WTC11 (cell line): ENCODE results near the gene IQGAP2. TPM values are rescaled to one million over a fixed set of nuclear protein-coding genes. Genes with fewer than 3 reads are reported as not detected.

Experiments
- ATAC-seq: fragments of 200-7000 bp; cut with Tn5 transposase; 2 replicates; pipeline ENCODE4 v1.10.0; 2021; ENCODE audit warnings: mild to moderate bottlenecking, moderate library complexity
- CTCF ChIA-PET: fragments of 300-600 bp; sonication (Branson Sonifier 250); formaldehyde crosslinking; loops from one replicate; lab custom pipeline; 2021; ENCODE audit warnings: antibody characterized with exemption; lab: Charles Lee
- POLR2A ChIA-PET: fragments of 350-600 bp; sonication (Branson Sonifier 250); formaldehyde crosslinking; loops from one replicate; lab custom pipeline; 2021; ENCODE audit warnings: antibody characterized with exemption; lab: Charles Lee
- DNase-seq: peaks from one replicate; pipeline ENCODE4 v3.0.0; 2021; ENCODE audit warnings: low spot score
- H3K27ac Mint-ChIP-seq: 2 replicates; pipeline ENCODE4 v1.8.0; 2021; ENCODE audit warnings: mixed read lengths
- H3K27me3 Mint-ChIP-seq: 2 replicates; pipeline ENCODE4 v1.8.0; 2021; ENCODE audit warnings: low read depth, mild to moderate bottlenecking, moderate library complexity, mixed read lengths
- H3K36me3 Mint-ChIP-seq: 2 replicates; pipeline ENCODE4 v1.8.0; 2021; ENCODE audit warnings: mixed read lengths
- H3K4me1 Mint-ChIP-seq: 2 replicates; pipeline ENCODE4 v1.8.0; 2022; ENCODE audit warnings: mixed read lengths
- H3K4me3 Mint-ChIP-seq: 2 replicates; pipeline ENCODE4 v1.8.0; 2021; ENCODE audit warnings: mild to moderate bottlenecking, moderate library complexity, mixed read lengths
- H3K9me3 Mint-ChIP-seq: 2 replicates; pipeline ENCODE4 v1.8.0; 2021; ENCODE audit warnings: mixed read lengths
- CREM ChIP-seq: sonication (generic); formaldehyde crosslinking; IDR thresholded peaks from 2 replicates; pipeline ENCODE4 v1.8.1; 2022; ENCODE audit warnings: mild to moderate bottlenecking, missing genetic modification reagents, moderate library complexity
- CTCF ChIP-seq: fragments of 200-600 bp; IDR thresholded peaks from 2 replicates; pipeline ENCODE4 v1.8.0; 2022; ENCODE audit warnings: antibody characterized with exemption
- ELF4 ChIP-seq: sonication (generic); formaldehyde crosslinking; IDR thresholded peaks from 2 replicates; pipeline ENCODE4 v1.8.1; 2022; ENCODE audit warnings: low read depth, mild to moderate bottlenecking, moderate library complexity, missing genetic modification reagents
- ETV6 ChIP-seq: sonication (generic); formaldehyde crosslinking; IDR thresholded peaks from 2 replicates; pipeline ENCODE4 v1.8.1; 2022; ENCODE audit warnings: mild to moderate bottlenecking, missing genetic modification reagents
- FOXP1 ChIP-seq: sonication (generic); formaldehyde crosslinking; IDR thresholded peaks from 2 replicates; pipeline ENCODE4 v1.8.0; 2022; ENCODE audit warnings: missing genetic modification reagents, mild to moderate bottlenecking, moderate library complexity, borderline replicate concordance
- GABPB1 ChIP-seq: sonication (generic); formaldehyde crosslinking; IDR thresholded peaks from 2 replicates; pipeline ENCODE4 v1.8.1; 2023; ENCODE audit warnings: mild to moderate bottlenecking, missing genetic modification reagents
- GTF2I ChIP-seq: fragments of 250-450 bp; sonication (Bioruptor Pico); conservative IDR thresholded peaks from 2 replicates; pipeline ENCODE4 v1.4.0; 2021; ENCODE audit warnings: mild to moderate bottlenecking
- HMGXB4 ChIP-seq: sonication (generic); formaldehyde crosslinking; IDR thresholded peaks from 2 replicates; pipeline ENCODE4 v1.8.1; 2023; ENCODE audit warnings: mild to moderate bottlenecking, moderate library complexity, missing genetic modification reagents
- IRF2 ChIP-seq: sonication (generic); formaldehyde crosslinking; IDR thresholded peaks from 2 replicates; pipeline ENCODE4 v1.8.0; 2022; ENCODE audit warnings: low read depth, missing genetic modification reagents, borderline replicate concordance
- JAZF1 ChIP-seq: fragments of 250-450 bp; sonication (Bioruptor Pico); IDR thresholded peaks from 2 replicates; pipeline ENCODE4 v1.9.0; 2021; ENCODE audit warnings: moderate library complexity, mild to moderate bottlenecking, inconsistent platforms
- KAT7 ChIP-seq: sonication (generic); formaldehyde crosslinking; IDR thresholded peaks from 2 replicates; pipeline ENCODE4 v1.8.1; 2023; ENCODE audit warnings: missing genetic modification reagents, mild to moderate bottlenecking, borderline replicate concordance
- MXD4 ChIP-seq: fragments of 250-450 bp; sonication (Bioruptor Pico); IDR thresholded peaks from 2 replicates; pipeline ENCODE4 v1.8.0; 2021; ENCODE audit warnings: mild to moderate bottlenecking, moderate library complexity, borderline replicate concordance
- PRRX2 ChIP-seq: fragments of 250-450 bp; sonication (Bioruptor Pico); IDR thresholded peaks from 2 replicates; pipeline ENCODE4 v1.8.0; 2021; ENCODE audit warnings: mild to moderate bottlenecking
- RELA ChIP-seq: sonication (generic); formaldehyde crosslinking; IDR thresholded peaks from 2 replicates; pipeline ENCODE4 v1.8.1; 2022; ENCODE audit warnings: missing genetic modification reagents, mild to moderate bottlenecking, borderline replicate concordance
- SMAD3 ChIP-seq: sonication (generic); formaldehyde crosslinking; IDR thresholded peaks from 2 replicates; pipeline ENCODE4 v1.8.0; 2022; ENCODE audit warnings: missing genetic modification reagents, mild to moderate bottlenecking, borderline replicate concordance
- SMAD4 ChIP-seq: sonication (generic); formaldehyde crosslinking; IDR thresholded peaks from 2 replicates; pipeline ENCODE4 v1.8.0; 2022; ENCODE audit warnings: mild to moderate bottlenecking, missing genetic modification reagents
- TCF7 ChIP-seq: sonication (generic); formaldehyde crosslinking; IDR thresholded peaks from 2 replicates; pipeline ENCODE4 v1.8.0; 2022; ENCODE audit warnings: mild to moderate bottlenecking, low read depth, missing genetic modification reagents, moderate library complexity
- TEAD1 ChIP-seq: sonication (generic); formaldehyde crosslinking; IDR thresholded peaks from 2 replicates; pipeline ENCODE4 v1.8.0; 2022; ENCODE audit warnings: mild to moderate bottlenecking, missing genetic modification reagents
- ZNF263 ChIP-seq: sonication (generic); formaldehyde crosslinking; IDR thresholded peaks from 2 replicates; pipeline ENCODE4 v1.8.1; 2022; ENCODE audit warnings: low read depth, mild to moderate bottlenecking, moderate library complexity, missing genetic modification reagents
- ZNF416 ChIP-seq: fragments of 250-450 bp; sonication (Bioruptor Pico); IDR thresholded peaks from 2 replicates; pipeline ENCODE4 v1.9.0; 2021; ENCODE audit warnings: mild to moderate bottlenecking, inconsistent platforms
- ZNF423 ChIP-seq: fragments of 250-450 bp; sonication (Bioruptor Pico); IDR thresholded peaks from 2 replicates; pipeline ENCODE4 v2.1.2; 2022; ENCODE audit warnings: mild to moderate bottlenecking, moderate library complexity
- total RNA-seq: library from RNA; stranded (reverse); gene quantifications from 3 replicates; pipeline ENCODE4 v1.2.3, GENCODE V29; 2021
- TF ChIP-seq, protein P1 (sequence below): sonication (generic); formaldehyde crosslinking; IDR thresholded peaks from 2 replicates; pipeline ENCODE4 v1.8.1; 2022; ENCODE audit warnings: low read depth, mild to moderate bottlenecking, moderate library complexity, missing genetic modification reagents, borderline replicate concordance
- TF ChIP-seq, protein P2 (sequence below): sonication (generic); formaldehyde crosslinking; IDR thresholded peaks from 2 replicates; pipeline ENCODE4 v1.8.1; 2022; ENCODE audit warnings: mild to moderate bottlenecking, moderate library complexity, missing genetic modification reagents

IQGAP2 gene
- total RNA-seq, 1 experiment from 2014 or later, result 70.6 TPM

GRCh38 chr5:76458486-76458830 lies 55.4 kb downstream of the IQGAP2 start (continued):
- TF ChIP-seq, protein P1, sequence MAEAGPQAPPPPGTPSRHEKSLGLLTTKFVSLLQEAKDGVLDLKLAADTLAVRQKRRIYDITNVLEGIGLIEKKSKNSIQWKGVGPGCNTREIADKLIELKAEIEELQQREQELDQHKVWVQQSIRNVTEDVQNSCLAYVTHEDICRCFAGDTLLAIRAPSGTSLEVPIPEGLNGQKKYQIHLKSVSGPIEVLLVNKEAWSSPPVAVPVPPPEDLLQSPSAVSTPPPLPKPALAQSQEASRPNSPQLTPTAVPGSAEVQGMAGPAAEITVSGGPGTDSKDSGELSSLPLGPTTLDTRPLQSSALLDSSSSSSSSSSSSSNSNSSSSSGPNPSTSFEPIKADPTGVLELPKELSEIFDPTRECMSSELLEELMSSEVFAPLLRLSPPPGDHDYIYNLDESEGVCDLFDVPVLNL, result no peak
- TF ChIP-seq JAZF1 (CRISPR knock-in tag) (no peak), MXD4 (CRISPR knock-in tag) (no peak), PRRX2 (CRISPR knock-in tag) (no peak)

GRCh38 chr5:76460104-76460503 lies 57.0 kb downstream of the IQGAP2 start:
- ATAC-seq (no peak), DNase-seq (no peak)
- Mint-ChIP-seq H3K27me3 (no peaks in the 10 kb centered on the region), H3K36me3 (peaks cover 8% of the 10 kb centered on the region), H3K4me1 (peaks cover 40% of the 10 kb centered on the region), H3K27ac (no peak overlapping the region), H3K9me3 (peaks cover 6% of the 10 kb centered on the region; the same call in 1 of the 2 replicates), H3K4me3 (no peak overlapping the region)
- no peak for TF ChIP-seq SMAD3 (CRISPR knock-in tag)
- ChIA-PET POLR2A (no interaction called here), CTCF (no interaction called here)

GRCh38 chr5:76462097-76462667 lies 59.1 kb downstream of the IQGAP2 start:
- POLR2A ChIA-PET, result interaction anchor here (0.7 kb wide), 1 partner anchor 213 kb away, joined by 7 read pairs; no protein-coding TSS in a partner anchor
- CTCF ChIA-PET, result no interaction called here
- Mint-ChIP-seq H3K4me1 (peaks cover 24% of the 10 kb centered on the region), H3K36me3 (peaks cover 8% of the 10 kb centered on the region), H3K4me3 (no peak overlapping the region), H3K9me3 (peaks cover 6% of the 10 kb centered on the region; the same call in 1 of the 2 replicates), H3K27me3 (no peaks in the 10 kb centered on the region), H3K27ac (no peak overlapping the region; the same call in 1 of the 2 replicates)
- ATAC-seq (no peak), DNase-seq (no peak)
- TF ChIP-seq ZNF423 (CRISPR knock-in tag) (no peak), IRF2 (no peak), ETV6 (CRISPR knock-in tag) (no peak), RELA (CRISPR knock-in tag) (no peak), CREM (CRISPR knock-in tag) (no peak)
- TF ChIP-seq, protein P2, sequence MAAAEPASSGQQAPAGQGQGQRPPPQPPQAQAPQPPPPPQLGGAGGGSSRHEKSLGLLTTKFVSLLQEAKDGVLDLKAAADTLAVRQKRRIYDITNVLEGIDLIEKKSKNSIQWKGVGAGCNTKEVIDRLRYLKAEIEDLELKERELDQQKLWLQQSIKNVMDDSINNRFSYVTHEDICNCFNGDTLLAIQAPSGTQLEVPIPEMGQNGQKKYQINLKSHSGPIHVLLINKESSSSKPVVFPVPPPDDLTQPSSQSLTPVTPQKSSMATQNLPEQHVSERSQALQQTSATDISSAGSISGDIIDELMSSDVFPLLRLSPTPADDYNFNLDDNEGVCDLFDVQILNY, result no peak

- CTCF ChIA-PET, result no interaction called here
- peaks cover 3% of the 10 kb centered on the region for H3K4me1 Mint-ChIP-seq
- H3K36me3 Mint-ChIP-seq, result peaks cover 31% of the 10 kb centered on the region
- DNase-seq, result no peak
- H3K27me3 Mint-ChIP-seq, result no peaks in the 10 kb centered on the region
- no peak overlapping the region for H3K4me3 Mint-ChIP-seq
- no peak overlapping the region for H3K27ac Mint-ChIP-seq
- H3K9me3 Mint-ChIP-seq, result peaks cover 23% of the 10 kb centered on the region
- TF ChIP-seq FOXP1 (CRISPR knock-in tag) (no peak), TEAD1 (CRISPR knock-in tag) (no peak)
- POLR2A ChIA-PET, result no interaction called here
- ATAC-seq, result no peak
These were observed 64.1 kb downstream of the IQGAP2 start for GRCh38 chr5:76467216-76467615.

GRCh38 chr5:76468635-76469425 lies 65.7 kb downstream of the IQGAP2 start:
- Mint-ChIP-seq H3K4me1 (peaks cover 19% of the 10 kb centered on the region), H3K36me3 (peaks cover 34% of the 10 kb centered on the region), H3K27ac (no peak overlapping the region), H3K4me3 (no peak overlapping the region), H3K27me3 (no peaks in the 10 kb centered on the region), H3K9me3 (peaks cover 26% of the 10 kb centered on the region)
- CTCF ChIA-PET, result no interaction called here
- DNase-seq (no peak), ATAC-seq (no peak)
- POLR2A ChIA-PET, result no interaction called here
- TF ChIP-seq TCF7 (CRISPR knock-in tag) (no peak), KAT7 (CRISPR knock-in tag) (no peak), HMGXB4 (no peak), ZNF416 (CRISPR knock-in tag) (no peak), ZNF423 (CRISPR knock-in tag) (no peak), GTF2I (CRISPR knock-in tag) (no peak), SMAD4 (CRISPR knock-in tag) (no peak), ZNF263 (CRISPR knock-in tag) (no peak), GABPB1 (CRISPR knock-in tag) (no peak), CTCF (no peak), ELF4 (CRISPR knock-in tag) (no peak)
